K562 (cell line): ENCODE measurements around the gene JPT1. TPM values are rescaled to one million over a fixed set of nuclear protein-coding genes. Genes with fewer than 3 reads are reported as not detected.

Experiments used
- CAMTA2 ChIP-seq: fragments of 250-450 bp; sonication (Bioruptor Pico); conservative IDR thresholded peaks from 2 replicates; pipeline ENCODE4 v1.5.1; 2022
- FOXK2 ChIP-seq, 2 experiments: fragments of 450-650 bp; IDR thresholded peaks in 1 of 2; conservative IDR thresholded peaks in 1 of 2; 2 replicates each; pipeline ENCODE4 v1.6.1; 2016; ENCODE audit warnings: low read depth in 2 of 2, mild to moderate bottlenecking in 1 of 2
- GMEB1 ChIP-seq: fragments of 250-450 bp; sonication (Bioruptor Pico); IDR thresholded peaks from 2 replicates; pipeline ENCODE4 v1.4.0; 2020; ENCODE audit warnings: mild to moderate bottlenecking
- HDAC8 ChIP-seq: fragments of 450-650 bp; IDR thresholded peaks from 2 replicates; pipeline ENCODE4 v1.6.1; 2016; ENCODE audit warnings: mild to moderate bottlenecking, missing genetic modification characterization, moderate library complexity, missing compliant biosample characterization
- MBD2 ChIP-seq: sonication (generic); IDR thresholded peaks from 2 replicates; pipeline ENCODE4 v1.6.1; 2016; ENCODE audit warnings: low read depth, borderline replicate concordance
- MCM5 ChIP-seq: fragments of 450-650 bp; IDR thresholded peaks from 2 replicates; pipeline ENCODE4 v1.6.1; 2016; ENCODE audit warnings: low read depth
- NCOA6 ChIP-seq: fragments of 450-650 bp; IDR thresholded peaks from 2 replicates; pipeline ENCODE4 v1.6.1; 2017; ENCODE audit warnings: mild to moderate bottlenecking
- PCBP1 ChIP-seq: fragments of 200-400 bp; formaldehyde crosslinking; IDR thresholded peaks from 2 replicates; pipeline ENCODE4 v1.6.1; 2018; ENCODE audit warnings: mild to moderate bottlenecking, low read depth, low read length; ENCODE audit not compliant: poor library complexity, severe bottlenecking
- RBM25 ChIP-seq: fragments of 200-400 bp; formaldehyde crosslinking; IDR thresholded peaks from 2 replicates; pipeline ENCODE4 v1.6.1; 2018; ENCODE audit warnings: low read length, low read depth, moderate library complexity; ENCODE audit not compliant: severe bottlenecking
- ZKSCAN1 ChIP-seq: fragments of 150-350 bp; IDR thresholded peaks from 2 replicates; pipeline ENCODE4 v1.6.1; 2016; ENCODE audit warnings: low read depth, low read length
- ZNF197 ChIP-seq: fragments of 200-800 bp; sonication (Bioruptor generic); IDR thresholded peaks from 2 replicates; pipeline ENCODE4 v1.6.1; 2016; ENCODE audit warnings: low read depth, missing genetic modification characterization, missing compliant biosample characterization
- ZNF277 ChIP-seq: fragments of 250-450 bp; sonication (Bioruptor Pico); IDR thresholded peaks from 2 replicates; pipeline ENCODE4 v1.8.0; 2022; ENCODE audit warnings: inconsistent platforms, mild to moderate bottlenecking, moderate library complexity, borderline replicate concordance
- ZNF655 ChIP-seq: fragments of 250-450 bp; sonication (Bioruptor Pico); IDR thresholded peaks from 2 replicates; pipeline ENCODE4 v1.5.0; 2021
- polyA plus RNA-seq, 8 experiments: library from polyadenylated mRNA; depleted of rRNA in 4 of 8; stranded (reverse) in 5 of 8; unstranded in 3 of 8; fragments of >200 nt; fragmentation: Nextera tagmentation in 2 of 8; fragmentation: Illumina TruSeq in 1 of 8; extraction: Ambion mirVana in 2 of 8; extraction: Trizol in 1 of 8; gene quantifications; 2 replicates each; pipeline versions ENCODE4 v1.2.1 to v1.2.3, GENCODE V29; 2011 to 2014; ENCODE audit warnings: inconsistent platforms in 1 of 8, missing spikeins in 1 of 8
- total RNA-seq, 7 experiments: library from RNA; depleted of rRNA in 6 of 7; stranded (reverse); fragments of >200 nt in 6 of 7; fragmentation: Illumina TruSeq in 2 of 7; extraction: Trizol in 2 of 7; gene quantifications; 2 replicates each; pipeline versions ENCODE4 v1.2.1 to v1.2.3, GENCODE V29; 2011 to 2021; ENCODE audit warnings: low replicate concordance in 1 of 7
- TF ChIP-seq, protein P1 (sequence below): fragments of 250-450 bp; sonication (Bioruptor Pico); IDR thresholded peaks from 2 replicates; pipeline ENCODE4 v1.8.0; 2021; ENCODE audit warnings: moderate library complexity, mild to moderate bottlenecking, inconsistent platforms
- TF ChIP-seq, protein P2 (sequence below): sonication (generic); formaldehyde crosslinking; IDR thresholded peaks from 2 replicates; pipeline ENCODE4 v1.9.0; 2022; ENCODE audit warnings: mild to moderate bottlenecking, missing genetic modification reagents
- TF ChIP-seq, protein P3 (sequence below): IDR thresholded peaks from 2 replicates; pipeline ENCODE4 v1.6.1; 2016; ENCODE audit warnings: missing genetic modification characterization, missing compliant biosample characterization
- TF ChIP-seq, protein P4 (sequence below): fragments of 250-450 bp; sonication (Bioruptor Pico); IDR thresholded peaks from 2 replicates; pipeline ENCODE4 v1.8.0; 2022; ENCODE audit warnings: inconsistent platforms
- TF ChIP-seq, protein P5 (sequence below): fragments of 250-450 bp; sonication (Bioruptor Pico); IDR thresholded peaks from 2 replicates; pipeline ENCODE4 v1.5.0; 2021

The JPT1 gene
- total and polyA plus RNA-seq, 9 of the 15 experiments (the other 6 are each of a cell fraction or from before 2014, with no cell fraction given) = 56.7 to 292 (median 144) TPM

- TF ChIP-seq ZNF655 (CRISPR knock-in tag) (no peak), ZNF277 (CRISPR knock-in tag) (no peak), PCBP1 (no peak), HDAC8 (no peak), ZKSCAN1 (no peak), NCOA6 (no peak), MCM5 (no peak), MBD2 (peak; percentile 67; the same call in 1 of the 2 replicates), RBM25 (no peak), GMEB1 (CRISPR knock-in tag) (peak; percentile 24; the same call in 1 of the 2 replicates), FOXK2 (conservative IDR thresholded peaks at IDR 0.05 in 1 of 2, IDR thresholded peaks at IDR 0.05 in 1 of 2; ENCODE audit: low read depth in 2 of 2) (no peak), CAMTA2 (CRISPR knock-in tag) (no peak), ZNF197 (CRISPR knock-in tag) (0 out of 2 replicates have a peak, but pooled peaks have one; percentile 28)
- TF ChIP-seq, protein P1, sequence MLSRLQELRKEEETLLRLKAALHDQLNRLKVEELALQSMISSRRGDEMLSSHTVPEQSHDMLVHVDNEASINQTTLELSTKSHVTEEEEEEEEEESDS (CRISPR knock-in tag) = no peak
- TF ChIP-seq, protein P2, sequence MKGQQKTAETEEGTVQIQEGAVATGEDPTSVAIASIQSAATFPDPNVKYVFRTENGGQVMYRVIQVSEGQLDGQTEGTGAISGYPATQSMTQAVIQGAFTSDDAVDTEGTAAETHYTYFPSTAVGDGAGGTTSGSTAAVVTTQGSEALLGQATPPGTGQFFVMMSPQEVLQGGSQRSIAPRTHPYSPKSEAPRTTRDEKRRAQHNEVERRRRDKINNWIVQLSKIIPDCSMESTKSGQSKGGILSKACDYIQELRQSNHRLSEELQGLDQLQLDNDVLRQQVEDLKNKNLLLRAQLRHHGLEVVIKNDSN = no peak
- TF ChIP-seq, protein P3, sequence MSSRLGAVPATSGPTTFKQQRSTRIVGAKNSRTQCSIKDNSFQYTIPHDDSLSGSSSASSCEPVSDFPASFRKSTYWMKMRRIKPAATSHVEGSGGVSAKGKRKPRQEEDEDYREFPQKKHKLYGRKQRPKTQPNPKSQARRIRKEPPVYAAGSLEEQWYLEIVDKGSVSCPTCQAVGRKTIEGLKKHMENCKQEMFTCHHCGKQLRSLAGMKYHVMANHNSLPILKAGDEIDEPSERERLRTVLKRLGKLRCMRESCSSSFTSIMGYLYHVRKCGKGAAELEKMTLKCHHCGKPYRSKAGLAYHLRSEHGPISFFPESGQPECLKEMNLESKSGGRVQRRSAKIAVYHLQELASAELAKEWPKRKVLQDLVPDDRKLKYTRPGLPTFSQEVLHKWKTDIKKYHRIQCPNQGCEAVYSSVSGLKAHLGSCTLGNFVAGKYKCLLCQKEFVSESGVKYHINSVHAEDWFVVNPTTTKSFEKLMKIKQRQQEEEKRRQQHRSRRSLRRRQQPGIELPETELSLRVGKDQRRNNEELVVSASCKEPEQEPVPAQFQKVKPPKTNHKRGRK = no peak
- TF ChIP-seq, protein P4, sequence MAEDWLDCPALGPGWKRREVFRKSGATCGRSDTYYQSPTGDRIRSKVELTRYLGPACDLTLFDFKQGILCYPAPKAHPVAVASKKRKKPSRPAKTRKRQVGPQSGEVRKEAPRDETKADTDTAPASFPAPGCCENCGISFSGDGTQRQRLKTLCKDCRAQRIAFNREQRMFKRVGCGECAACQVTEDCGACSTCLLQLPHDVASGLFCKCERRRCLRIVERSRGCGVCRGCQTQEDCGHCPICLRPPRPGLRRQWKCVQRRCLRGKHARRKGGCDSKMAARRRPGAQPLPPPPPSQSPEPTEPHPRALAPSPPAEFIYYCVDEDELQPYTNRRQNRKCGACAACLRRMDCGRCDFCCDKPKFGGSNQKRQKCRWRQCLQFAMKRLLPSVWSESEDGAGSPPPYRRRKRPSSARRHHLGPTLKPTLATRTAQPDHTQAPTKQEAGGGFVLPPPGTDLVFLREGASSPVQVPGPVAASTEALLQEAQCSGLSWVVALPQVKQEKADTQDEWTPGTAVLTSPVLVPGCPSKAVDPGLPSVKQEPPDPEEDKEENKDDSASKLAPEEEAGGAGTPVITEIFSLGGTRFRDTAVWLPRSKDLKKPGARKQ (CRISPR knock-in tag) = no peak
- TF ChIP-seq, protein P5, sequence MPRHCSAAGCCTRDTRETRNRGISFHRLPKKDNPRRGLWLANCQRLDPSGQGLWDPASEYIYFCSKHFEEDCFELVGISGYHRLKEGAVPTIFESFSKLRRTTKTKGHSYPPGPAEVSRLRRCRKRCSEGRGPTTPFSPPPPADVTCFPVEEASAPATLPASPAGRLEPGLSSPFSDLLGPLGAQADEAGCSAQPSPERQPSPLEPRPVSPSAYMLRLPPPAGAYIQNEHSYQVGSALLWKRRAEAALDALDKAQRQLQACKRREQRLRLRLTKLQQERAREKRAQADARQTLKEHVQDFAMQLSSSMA (CRISPR knock-in tag) = no peak
Observed at GRCh38 chr17:75124041-75124818, 30.1 kb downstream of the JPT1 start (continued).
